ENCODE data around the gene NEK9. TPM values are rescaled to one million over a fixed set of nuclear protein-coding genes. Genes with fewer than 3 reads are reported as not detected.

NEK9 gene
- total RNA-seq, 1 donor from 2014 or later = 123 TPM

DNA sequence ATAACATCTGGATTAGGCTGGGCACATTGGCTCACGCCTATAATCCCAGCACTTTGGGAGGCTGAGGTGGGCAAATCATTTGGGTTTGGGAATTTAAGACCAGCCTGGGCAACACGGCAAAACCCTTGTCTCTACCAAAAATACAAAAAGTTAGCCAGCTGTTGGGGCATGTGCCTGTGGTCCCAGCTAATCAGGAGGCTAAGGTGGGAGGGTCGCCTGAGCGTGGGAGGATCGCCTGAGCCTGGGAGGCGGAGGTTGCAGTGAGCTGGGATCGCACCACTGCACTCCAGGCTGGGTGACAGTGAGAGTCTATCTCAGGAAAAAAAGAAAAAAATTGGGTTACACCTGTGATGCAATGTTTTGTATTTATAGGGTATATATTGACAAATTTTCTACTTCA lies 5.3 kb downstream of the NEK9 start:
- Histone ChIP-seq H3K4me3 (no peak overlapping the region), H3K27me3 (ENCODE audit: low read depth) (no peaks in the 10 kb centered on the region), H3K9me3 (replicated peaks) (no peaks in the 10 kb centered on the region), H3K4me1 (peaks cover 32% of the 10 kb centered on the region), H3K36me3 (peaks cover 50% of the 10 kb centered on the region), H3K27ac (replicated peaks) (no peak overlapping the region)
- TF ChIP-seq, protein P1, sequence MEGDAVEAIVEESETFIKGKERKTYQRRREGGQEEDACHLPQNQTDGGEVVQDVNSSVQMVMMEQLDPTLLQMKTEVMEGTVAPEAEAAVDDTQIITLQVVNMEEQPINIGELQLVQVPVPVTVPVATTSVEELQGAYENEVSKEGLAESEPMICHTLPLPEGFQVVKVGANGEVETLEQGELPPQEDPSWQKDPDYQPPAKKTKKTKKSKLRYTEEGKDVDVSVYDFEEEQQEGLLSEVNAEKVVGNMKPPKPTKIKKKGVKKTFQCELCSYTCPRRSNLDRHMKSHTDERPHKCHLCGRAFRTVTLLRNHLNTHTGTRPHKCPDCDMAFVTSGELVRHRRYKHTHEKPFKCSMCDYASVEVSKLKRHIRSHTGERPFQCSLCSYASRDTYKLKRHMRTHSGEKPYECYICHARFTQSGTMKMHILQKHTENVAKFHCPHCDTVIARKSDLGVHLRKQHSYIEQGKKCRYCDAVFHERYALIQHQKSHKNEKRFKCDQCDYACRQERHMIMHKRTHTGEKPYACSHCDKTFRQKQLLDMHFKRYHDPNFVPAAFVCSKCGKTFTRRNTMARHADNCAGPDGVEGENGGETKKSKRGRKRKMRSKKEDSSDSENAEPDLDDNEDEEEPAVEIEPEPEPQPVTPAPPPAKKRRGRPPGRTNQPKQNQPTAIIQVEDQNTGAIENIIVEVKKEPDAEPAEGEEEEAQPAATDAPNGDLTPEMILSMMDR (IDR thresholded peaks at IDR 0.05; ENCODE audit: borderline replicate concordance) = no peak
- intact Hi-C loops (cut with micrococcal nuclease) = no loop called here
- no peak for DNase-seq

DNA sequence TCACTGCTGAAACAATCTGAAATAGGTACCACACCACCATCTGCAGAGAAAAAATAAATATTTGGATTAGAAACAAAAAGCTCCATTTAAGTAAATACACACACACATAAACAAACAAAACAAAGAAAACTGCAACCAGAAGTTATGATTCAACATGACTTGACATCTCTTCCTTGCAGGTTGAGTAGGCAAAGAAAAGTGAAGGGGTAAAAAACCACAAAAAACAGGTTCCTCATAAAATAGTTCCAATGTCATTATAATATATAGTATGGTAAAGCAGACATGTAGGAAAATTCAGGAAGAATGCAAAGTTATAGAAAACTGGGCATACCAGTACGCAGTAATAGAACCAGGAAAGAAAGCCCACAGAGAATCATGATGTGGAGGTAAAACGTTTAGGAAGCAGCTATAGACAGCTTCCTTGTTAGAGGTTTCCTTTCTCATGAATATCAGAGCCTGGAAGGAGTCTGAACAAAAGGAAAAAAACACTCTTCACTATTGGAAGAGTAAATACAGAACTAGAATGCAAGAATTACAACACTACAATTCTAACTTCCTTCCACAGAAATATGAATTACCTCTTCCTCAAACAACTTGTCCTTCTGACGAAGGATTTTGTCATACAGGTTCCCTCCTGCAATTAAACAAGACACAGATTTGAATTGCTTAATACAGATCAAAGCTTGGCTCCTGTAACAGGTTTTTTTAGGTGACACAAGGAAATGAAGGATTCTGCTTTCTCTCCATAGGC lies 6.1 kb downstream of the NEK9 start:
- Histone ChIP-seq H3K27me3 (ENCODE audit: low read depth) (no peaks in the 10 kb centered on the region), H3K4me3 (no peak overlapping the region), H3K27ac (replicated peaks) (no peak overlapping the region), H3K36me3 (peaks cover 59% of the 10 kb centered on the region), H3K4me1 (peaks cover 24% of the 10 kb centered on the region), H3K9me3 (replicated peaks) (no peaks in the 10 kb centered on the region)
- intact Hi-C loops (cut with micrococcal nuclease) = no loop called here
- TF ChIP-seq, protein P1 (IDR thresholded peaks at IDR 0.05; ENCODE audit: borderline replicate concordance) = no peak
- DNase-seq = no peak

DNA sequence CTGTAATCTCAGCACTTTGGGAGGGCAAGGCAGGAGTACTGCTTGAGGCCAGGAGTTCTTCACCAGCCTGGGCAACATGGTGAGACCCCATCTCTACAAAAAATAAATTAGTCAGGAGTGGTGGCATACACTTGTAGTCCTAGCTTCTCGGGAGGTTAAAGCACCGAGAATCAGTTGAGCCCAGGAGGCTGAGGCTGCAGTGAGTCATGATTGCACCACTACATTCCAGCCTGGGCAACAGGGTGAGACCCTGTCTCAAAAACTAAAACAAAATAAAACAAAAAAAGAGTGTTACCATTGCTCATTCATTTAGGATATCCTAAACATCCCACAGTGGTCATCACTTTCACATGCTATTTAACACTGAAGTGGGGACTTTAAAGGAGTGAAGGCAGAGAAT lies 7.8 kb downstream of the NEK9 start:
- TF ChIP-seq, protein P1 (IDR thresholded peaks at IDR 0.05; ENCODE audit: borderline replicate concordance) = no peak
- DNase-seq = no peak
- intact Hi-C loops (cut with micrococcal nuclease) = no loop called here
- Histone ChIP-seq H3K36me3 (peaks cover 75% of the 10 kb centered on the region), H3K4me1 (peaks cover 7% of the 10 kb centered on the region), H3K9me3 (replicated peaks) (no peaks in the 10 kb centered on the region), H3K27me3 (ENCODE audit: low read depth) (no peaks in the 10 kb centered on the region), H3K4me3 (no peak overlapping the region), H3K27ac (replicated peaks) (no peak overlapping the region)

DNA sequence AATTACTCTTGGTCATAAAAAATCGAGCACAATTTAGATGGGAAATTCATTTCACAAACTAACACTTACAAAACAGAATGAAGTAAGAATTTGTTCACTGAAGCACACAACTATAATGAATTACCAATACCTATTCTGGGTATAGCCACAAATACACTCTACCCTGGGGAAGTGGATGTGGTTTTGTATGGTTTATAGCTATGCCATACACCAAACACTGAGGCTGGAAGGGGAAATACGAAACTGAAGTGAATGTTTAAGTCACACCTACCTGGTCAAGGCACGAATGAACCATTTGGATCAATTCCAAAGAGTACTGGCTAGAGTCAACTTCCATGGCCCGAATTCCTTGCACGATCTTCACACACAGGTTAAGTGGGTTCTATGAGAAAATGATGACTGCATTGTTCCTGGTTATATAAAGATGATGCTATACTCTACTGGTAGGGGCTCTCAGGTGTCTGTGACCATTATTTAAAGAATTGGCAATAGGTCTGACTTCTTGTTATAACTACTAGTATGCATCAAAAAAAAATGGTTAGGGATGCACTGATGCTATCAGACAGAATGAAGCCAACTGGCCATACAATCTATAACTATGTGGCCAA lies 12.8 kb downstream of the NEK9 start:
- peaks cover 100% of the 10 kb centered on the region for H3K36me3 ChIP-seq
- H3K4me1 ChIP-seq = no peaks in the 10 kb centered on the region
- H3K4me3 ChIP-seq = no peak overlapping the region

DNA sequence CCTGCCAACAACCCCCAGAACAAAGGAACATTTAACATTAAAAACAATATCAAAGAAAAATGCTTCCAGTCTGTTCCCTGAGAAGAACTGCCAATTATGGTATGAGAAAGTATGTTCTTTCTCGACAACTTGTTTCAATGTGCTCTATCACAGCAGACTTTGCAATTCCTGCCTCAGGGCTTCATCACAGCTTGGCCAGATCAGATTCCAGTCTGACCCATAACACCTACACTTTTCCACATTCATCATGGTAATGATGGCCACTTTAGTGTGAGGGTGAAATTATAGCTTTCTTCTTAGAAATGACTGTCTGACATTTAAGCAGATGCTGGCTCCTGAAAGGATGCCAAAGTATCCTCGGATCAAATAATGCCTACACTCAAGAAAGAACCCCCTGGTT lies 17.0 kb downstream of the NEK9 start:
- no peak for DNase-seq
- no peaks in the 10 kb centered on the region for H3K4me1 ChIP-seq
- H3K27me3 ChIP-seq (ENCODE audit: low read depth) = no peaks in the 10 kb centered on the region
- H3K36me3 ChIP-seq = peaks cover 100% of the 10 kb centered on the region
- no peak overlapping the region for H3K27ac ChIP-seq (replicated peaks)
- no peaks in the 10 kb centered on the region for H3K9me3 ChIP-seq (replicated peaks)
- H3K4me3 ChIP-seq = no peak overlapping the region
- TF ChIP-seq, protein P1 (IDR thresholded peaks at IDR 0.05; ENCODE audit: borderline replicate concordance) = no peak
- intact Hi-C loops (cut with micrococcal nuclease) = no loop called here

More for the DNA sequence above, 12.8 kb downstream of the NEK9 start:
- intact Hi-C loops (cut with micrococcal nuclease) = no loop called here
- no peak overlapping the region for H3K27ac ChIP-seq (replicated peaks)
- DNase-seq = no peak
- no peaks in the 10 kb centered on the region for H3K27me3 ChIP-seq (ENCODE audit: low read depth)
- H3K9me3 ChIP-seq (replicated peaks) = no peaks in the 10 kb centered on the region
- TF ChIP-seq, protein P1 (IDR thresholded peaks at IDR 0.05; ENCODE audit: borderline replicate concordance) = no peak

Measured in left ventricle myocardium inferior (tissue), 1 donor.